Heart left ventricle (tissue), 16 donors: ENCODE results near the gene SYNPO2. TPM values are rescaled to one million over a fixed set of nuclear protein-coding genes. Genes with fewer than 3 reads are reported as not detected.

ENCODE experiments used
- ATAC-seq, 4 donors: fragments of 200-7000 bp; cut with Tn5 transposase; one replicate each; pipeline ENCODE4 v1.9.1; 2020 to 2022; ENCODE audit warnings: moderate library complexity in 4 of 4, mild to moderate bottlenecking in 3 of 4, moderate number of reproducible peaks in 1 of 4
- DNase-seq, 5 donors: peaks; one replicate each; pipeline ENCODE4 v3.0.0-alpha.2; 2020
- H3K27ac ChIP-seq, 12 donors: fragments of 200-600 bp; sonication (generic) in 4 of 12; one replicate each; pipeline versions ENCODE4 v1.5.0 to v1.8.0; 2016 to 2022; ENCODE audit warnings: mild to moderate bottlenecking in 2 of 12
- H3K27me3 ChIP-seq, 9 donors: fragments of 200-600 bp; sonication (generic) in 2 of 9; one replicate each; pipeline versions ENCODE4 v1.5.1 to v1.8.0; 2016 to 2022; ENCODE audit warnings: mild to moderate bottlenecking in 3 of 9
- H3K36me3 ChIP-seq, 9 donors: fragments of 200-600 bp; sonication (generic) in 2 of 9; one replicate each; pipeline versions ENCODE4 v1.5.0 to v1.8.0; 2018 to 2022; ENCODE audit warnings: mild to moderate bottlenecking in 2 of 9
- H3K4me1 ChIP-seq, 12 donors: fragments of 200-600 bp; sonication (generic) in 4 of 12; one replicate each; pipeline versions ENCODE4 v1.5.0 to v1.8.0; 2016 to 2022; ENCODE audit warnings: mild to moderate bottlenecking in 3 of 12
- H3K4me3 ChIP-seq, 12 donors: fragments of 200-600 bp; sonication (generic) in 4 of 12; one replicate each; pipeline versions ENCODE4 v1.5.0 to v1.8.0; 2017 to 2022; ENCODE audit warnings: mild to moderate bottlenecking in 9 of 12, moderate library complexity in 4 of 12
- H3K9me3 ChIP-seq, 12 donors: fragments of 200-600 bp; sonication (generic) in 4 of 12; one replicate each; pipeline versions ENCODE4 v1.5.0 to v1.8.0; 2016 to 2022; ENCODE audit warnings: mild to moderate bottlenecking in 1 of 12
- CTCF ChIP-seq, 12 donors: fragments of 200-600 bp; sonication (generic) in 4 of 12; IDR thresholded peaks; one replicate each; pipeline versions ENCODE4 v1.5.0 to v1.8.0; 2018 to 2022; ENCODE audit warnings: antibody characterized with exemption in 12 of 12, mild to moderate bottlenecking in 5 of 12
- POLR2A ChIP-seq, 2 donors: fragments of 450-650 bp; IDR thresholded peaks; one replicate each; pipeline ENCODE4 v1.6.1; 2017; ENCODE audit warnings: antibody characterized with exemption in 2 of 2, mild to moderate bottlenecking in 2 of 2, moderate library complexity in 2 of 2
- WGBS, 4 donors: extraction: QIAGEN DNeasy Blood & Tissue Kit in 2 of 4; methylation state at CpG; one replicate each; pipeline versions ENCODE4 v1.1.5 to v1.1.7; 2013 to 2018; 5-methylcytosine and 5-hydroxymethylcytosine counted together
- intact Hi-C, 10 donors: fragments of 100-400 bp; cut with DNase I; formaldehyde crosslinking; loops; one replicate each; pipeline versions ENCODE4 v1.11.1 to v1.14.2; 2022
- polyA plus RNA-seq, 2 donors: library from polyadenylated mRNA; stranded (reverse); fragments of 200-250 nt; gene quantifications; one replicate each; pipeline ENCODE4 v1.2.3, GENCODE V29; 2013
- total RNA-seq, 9 donors: library from RNA; depleted of rRNA in 2 of 9; stranded (reverse); fragments of >200 nt in 2 of 9; fragmentation: NEBNext Ultra II Directional in 3 of 9; extraction: Animal tissue kit (Norgen Biotek cat#: 25700) in 3 of 9; gene quantifications; one replicate each; pipeline versions ENCODE4 v1.1.0 to v1.2.4, GENCODE V29; 2016 to 2023
- donor health status: ischemic (EF 13 %, LVEDD 7.1; RV severe dilation, severe dysfunction).
- donor health status: healthy with polysubstance abuse.
- donor health status: DM: no; HTN: yes; CAD: no.
- donor health status: DM: no; HTN: no; CAD: no.
- donor health status: ischemic (EF 25% LVEDD 6.9; RV normal size, moderate dysfunction).
- donor health status: ischemic (EF 25% LVEDD 5.7; RV mildly dilated, moderate dysfunction).
- donor health status: healthy.
- donor health status: DM: yes; HTN: yes; CAD: no.
- donor health status: ischemic (EF 35%, LVEDD 5.7; RV mildly dilated, moderate dysfunction).
- donor health status: nonischemic (EF 11% LVEDD 7.7; RV severe dilation, severe dysfunction).
- donor health status: DM: yes; HTN: yes; CAD: no.
- donor health status: PGD.
- donor health status: ischemic (EF 29% LVEDD 5.4; RV normal size, mild dysfunction).
- donor health status: nonischemic (EF 23%, LVEDD 6.1; RV moderate dilation, normal function).

SYNPO2 gene
- total and polyA plus RNA-seq, 11 donors: 31.2 to 290 (median 231) TPM

- Histone ChIP-seq H3K4me3 (no peak overlapping the region), H3K27ac (peak overlapping the region in 4 of 12 donors; percentile 14 to 47 (median 36)), H3K27me3 (no peaks in the 10 kb centered on the region), H3K9me3 (no peaks in the 10 kb centered on the region), H3K36me3 (no peaks in the 10 kb centered on the region), H3K4me1 (peaks cover 0 to 49% (median 32%) of the 10 kb centered on the region in 12 donors)
- ATAC-seq (peak in 3 of 4 donors; percentile 5 to 43 (median 12)), DNase-seq (no peak)
- intact Hi-C loops: loop anchor here in 2 of 10 donors (5.0 kb wide), 2 partner anchors 47 to 183 kb away; no protein-coding TSS in a partner anchor
- TF ChIP-seq CTCF (IDR thresholded peaks at IDR 0.05): no peak
- no peak for TF ChIP-seq POLR2A (IDR thresholded peaks at IDR 0.05)
- 0 to 55% (median 26%) methylated on average over 1 of the region's 1 CpG for WGBS, 4 donors
Measured at GRCh38 chr4:119099227-119099810, 210.7 kb downstream of the SYNPO2 start.

- TF ChIP-seq POLR2A (IDR thresholded peaks at IDR 0.05) (no peak), CTCF (IDR thresholded peaks at IDR 0.05) (no peak)
- intact Hi-C loops: no loop called here
- Histone ChIP-seq H3K27me3 (no peaks in the 10 kb centered on the region), H3K27ac (peak overlapping the region in 1 of 12 donors; percentile 39), H3K4me3 (no peak overlapping the region), H3K36me3 (no peaks in the 10 kb centered on the region), H3K4me1 (peaks cover 0 to 62% (median 39%) of the 10 kb centered on the region in 12 donors), H3K9me3 (no peaks in the 10 kb centered on the region)
- 0 to 90% (median 40%) methylated on average over 1 of the region's 1 CpG for WGBS, 4 donors
- DNase-seq (no peak), ATAC-seq (no peak)
Measured at GRCh38 chr4:119100655-119101054, 212.0 kb downstream of the SYNPO2 start.

- Histone ChIP-seq H3K27ac (peak overlapping the region in 9 of 12 donors; percentile 23 to 76 (median 58)), H3K4me3 (no peak overlapping the region), H3K4me1 (peaks cover 2 to 67% (median 44%) of the 10 kb centered on the region in 12 donors), H3K9me3 (no peaks in the 10 kb centered on the region), H3K36me3 (no peaks in the 10 kb centered on the region), H3K27me3 (no peaks in the 10 kb centered on the region)
- WGBS, 4 donors: 21 to 71% (median 61%) methylated on average over 2 of the region's 2 CpGs
- DNase-seq: peak in 2 of 5 donors; percentile 33 to 35
- TF ChIP-seq CTCF (IDR thresholded peaks at IDR 0.05) (no peak), POLR2A (IDR thresholded peaks at IDR 0.05) (peak in 1 of 2 donors; percentile 17)
- ATAC-seq: peak; percentile 27 to 90 (median 83)
- intact Hi-C loops: no loop called here
Measured at GRCh38 chr4:119103263-119103662, 214.6 kb downstream of the SYNPO2 start.

- intact Hi-C loops: no loop called here
- Histone ChIP-seq H3K27me3 (no peaks in the 10 kb centered on the region), H3K9me3 (no peaks in the 10 kb centered on the region), H3K4me3 (no peak overlapping the region), H3K4me1 (peaks cover 2 to 57% (median 32%) of the 10 kb centered on the region in 12 donors), H3K27ac (peak overlapping the region in 8 of 12 donors; percentile 14 to 76 (median 58)), H3K36me3 (no peaks in the 10 kb centered on the region)
- peak in 2 of 4 donors; percentile 21 to 44 for ATAC-seq
- WGBS, 4 donors: 42 to 68% (median 56%) methylated on average over 4 of the region's 4 CpGs
- DNase-seq: no peak
- TF ChIP-seq POLR2A (IDR thresholded peaks at IDR 0.05): no peak
- no peak for TF ChIP-seq CTCF (IDR thresholded peaks at IDR 0.05)
Measured at GRCh38 chr4:119104644-119105273, 216.1 kb downstream of the SYNPO2 start.
